DND-41 (cell line): Measurements from ENCODE around the gene MAB21L4.

ENCODE experiments used
- ATAC-seq: fragments of 200-7000 bp; cut with Tn5 transposase; 3 replicates; pipeline ENCODE4 v1.9.1; 2021; ENCODE audit warnings: low read depth; ENCODE audit not compliant: insufficient read depth
- DNase-seq: peaks from one replicate; pipeline ENCODE4 v3.0.0-alpha.2; 2020
- H2AFZ ChIP-seq: 2 replicates; pipeline ENCODE4 v1.6.0; 2012; ENCODE audit warnings: low read depth, low read length
- H3K27ac ChIP-seq: 2 replicates; pipeline ENCODE4 v1.5.1; 2012; ENCODE audit warnings: low read length, inconsistent platforms
- H3K27me3 ChIP-seq: fragments of 200-600 bp; sonication (generic); 2 replicates; pipeline ENCODE4 v1.6.0; 2012; ENCODE audit warnings: low read length, mild to moderate bottlenecking, inconsistent platforms; ENCODE audit not compliant: insufficient read depth, poor library complexity
- H3K36me3 ChIP-seq: 2 replicates; pipeline ENCODE4 v1.5.1; 2012; ENCODE audit warnings: low read length, inconsistent platforms; ENCODE audit not compliant: insufficient read depth
- H3K4me1 ChIP-seq: 2 replicates; pipeline ENCODE4 v1.5.1; 2012; ENCODE audit warnings: mild to moderate bottlenecking, low read length; ENCODE audit not compliant: insufficient read depth
- H3K4me2 ChIP-seq: 2 replicates; pipeline ENCODE4 v1.6.0; 2012; ENCODE audit warnings: mild to moderate bottlenecking, moderate library complexity, low read length, inconsistent platforms; ENCODE audit not compliant: insufficient read depth
- H3K4me3 ChIP-seq, 2 experiments: fragments of 200-600 bp in 1 of 2; shearing (Covaris generic) in 1 of 2; 2 replicates each; pipeline ENCODE4 v1.5.1; 2012 to 2016; ENCODE audit warnings: inconsistent platforms in 2 of 2, low read length in 2 of 2, mild to moderate bottlenecking in 2 of 2, low read depth in 1 of 2, moderate library complexity in 1 of 2
- H3K79me2 ChIP-seq: 2 replicates; pipeline ENCODE4 v1.6.0; 2012; ENCODE audit warnings: low read length, inconsistent platforms; ENCODE audit not compliant: insufficient read depth
- H3K9ac ChIP-seq: 2 replicates; pipeline ENCODE4 v1.6.0; 2012; ENCODE audit warnings: low read depth, mild to moderate bottlenecking, inconsistent platforms, low read length, moderate library complexity
- H3K9me3 ChIP-seq: 2 replicates; pipeline ENCODE4 v1.5.1; 2012; ENCODE audit warnings: low read length, moderate library complexity, mild to moderate bottlenecking, inconsistent platforms; ENCODE audit not compliant: insufficient read depth, severe bottlenecking
- H4K20me1 ChIP-seq: 2 replicates; pipeline ENCODE4 v1.6.0; 2012; ENCODE audit warnings: low read length; ENCODE audit not compliant: insufficient read depth
- EZH2 ChIP-seq: IDR thresholded peaks from 3 replicates; pipeline ENCODE4 v1.6.1; 2012; ENCODE audit warnings: borderline replicate concordance, low read depth, mild to moderate bottlenecking, moderate library complexity, low read length, inconsistent platforms; ENCODE audit not compliant: severe bottlenecking
- TF ChIP-seq, protein P1 (sequence below): IDR thresholded peaks from 2 replicates; pipeline ENCODE4 v1.5.1; 2012; ENCODE audit warnings: borderline replicate concordance, low read length, moderate library complexity, mild to moderate bottlenecking; ENCODE audit not compliant: poor library complexity, severe bottlenecking; ENCODE audit errors: extremely low read depth

MAB21L4 gene

DNA sequence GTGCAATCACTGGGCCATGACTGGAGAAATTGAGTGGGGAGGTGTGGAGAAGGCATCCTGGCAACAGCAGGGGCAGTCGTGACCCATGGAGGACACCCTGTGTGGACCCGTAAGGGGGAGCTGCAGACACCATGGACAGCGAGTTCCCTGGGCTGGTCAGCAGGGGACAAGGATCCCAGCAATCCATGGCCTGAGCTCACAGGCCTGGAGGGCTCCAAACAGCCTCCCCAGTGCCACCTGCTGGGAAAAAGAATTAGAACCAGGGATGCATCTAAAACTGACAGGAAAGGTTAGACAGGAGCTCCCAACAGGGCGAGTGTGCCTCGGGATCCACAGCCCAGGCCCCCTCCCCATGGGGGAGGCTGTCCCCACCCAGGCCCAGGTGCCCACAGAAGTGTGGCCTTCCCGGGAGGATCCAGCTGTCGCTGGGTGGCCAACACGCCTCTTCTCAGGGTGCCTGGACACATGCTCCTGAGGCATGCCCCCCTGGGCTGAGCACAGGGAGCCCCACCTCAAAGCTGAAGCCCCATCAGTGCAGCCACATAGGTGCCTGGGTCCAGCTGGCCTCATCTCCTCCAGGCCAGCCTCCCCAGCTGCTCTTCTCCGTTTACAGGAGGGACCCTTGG is 55.4 kb downstream of the MAB21L4 start:
- no peak overlapping the region for H3K4me3 ChIP-seq
- DNase-seq = peak; percentile 15

DNA sequence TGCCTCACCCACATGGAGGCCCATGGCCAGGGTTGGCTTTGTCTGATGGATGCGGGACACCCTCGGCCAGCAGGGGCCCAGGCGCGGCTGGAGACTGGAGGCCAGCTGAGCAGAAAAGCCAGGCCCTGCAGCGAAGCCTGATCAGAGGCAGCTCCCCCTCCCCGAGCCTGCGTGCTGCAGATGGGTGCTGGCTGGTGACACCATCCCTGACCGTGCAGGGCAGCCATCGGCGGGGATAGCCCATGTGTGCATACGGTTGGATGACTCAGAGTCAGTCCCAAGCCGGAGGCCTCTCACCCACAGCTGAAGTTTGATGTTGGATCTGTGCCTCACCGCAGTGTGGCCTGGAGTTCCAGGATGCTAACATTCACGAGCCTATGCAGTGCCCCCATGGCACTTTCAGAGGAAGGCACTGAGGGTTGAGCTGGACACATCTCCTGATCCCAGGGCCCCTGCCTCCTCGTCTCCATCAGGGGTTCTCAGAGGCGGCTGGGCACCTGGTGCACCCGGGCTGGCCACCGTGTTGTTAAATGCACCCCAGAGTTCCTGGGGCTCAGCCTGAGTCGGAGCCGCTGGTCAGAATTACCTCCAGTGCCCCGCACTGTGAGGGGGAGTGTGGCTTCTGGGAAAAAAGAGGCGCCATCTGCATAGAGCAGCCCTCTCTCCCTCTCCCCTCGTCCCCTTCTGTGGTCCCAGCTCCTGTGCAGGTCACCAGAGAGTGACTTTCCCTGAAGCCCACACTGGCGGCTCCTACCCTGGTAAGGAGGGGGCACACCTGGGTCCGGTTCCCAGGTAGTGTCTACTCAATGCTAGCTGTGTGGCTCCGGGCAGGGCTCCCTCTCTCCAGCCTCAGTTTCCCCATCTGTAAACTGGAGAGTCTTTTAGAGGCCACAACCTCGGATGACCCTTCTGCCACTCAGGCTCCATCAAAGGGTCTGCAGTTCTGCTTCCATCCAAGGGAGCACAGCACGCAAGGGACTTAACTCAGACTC is 56.5 kb downstream of the MAB21L4 start:
- H3K36me3 ChIP-seq = no peaks in the 10 kb centered on the region
- H3K27me3 ChIP-seq = peaks cover 12% of the 10 kb centered on the region
- no peaks in the 10 kb centered on the region for H3K9me3 ChIP-seq
- H3K27ac ChIP-seq = no peak overlapping the region
- no peak overlapping the region for H3K9ac ChIP-seq
- no peaks in the 10 kb centered on the region for H3K79me2 ChIP-seq
- H2AFZ ChIP-seq = no peak overlapping the region
- no peak overlapping the region for H3K4me2 ChIP-seq
- H3K4me3 ChIP-seq = no peak overlapping the region
- TF ChIP-seq, protein P1, sequence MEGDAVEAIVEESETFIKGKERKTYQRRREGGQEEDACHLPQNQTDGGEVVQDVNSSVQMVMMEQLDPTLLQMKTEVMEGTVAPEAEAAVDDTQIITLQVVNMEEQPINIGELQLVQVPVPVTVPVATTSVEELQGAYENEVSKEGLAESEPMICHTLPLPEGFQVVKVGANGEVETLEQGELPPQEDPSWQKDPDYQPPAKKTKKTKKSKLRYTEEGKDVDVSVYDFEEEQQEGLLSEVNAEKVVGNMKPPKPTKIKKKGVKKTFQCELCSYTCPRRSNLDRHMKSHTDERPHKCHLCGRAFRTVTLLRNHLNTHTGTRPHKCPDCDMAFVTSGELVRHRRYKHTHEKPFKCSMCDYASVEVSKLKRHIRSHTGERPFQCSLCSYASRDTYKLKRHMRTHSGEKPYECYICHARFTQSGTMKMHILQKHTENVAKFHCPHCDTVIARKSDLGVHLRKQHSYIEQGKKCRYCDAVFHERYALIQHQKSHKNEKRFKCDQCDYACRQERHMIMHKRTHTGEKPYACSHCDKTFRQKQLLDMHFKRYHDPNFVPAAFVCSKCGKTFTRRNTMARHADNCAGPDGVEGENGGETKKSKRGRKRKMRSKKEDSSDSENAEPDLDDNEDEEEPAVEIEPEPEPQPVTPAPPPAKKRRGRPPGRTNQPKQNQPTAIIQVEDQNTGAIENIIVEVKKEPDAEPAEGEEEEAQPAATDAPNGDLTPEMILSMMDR = no peak
- no peak for TF ChIP-seq EZH2
- ATAC-seq (no peak), DNase-seq (no peak)
- no peaks in the 10 kb centered on the region for H3K4me1 ChIP-seq
- peaks cover 7% of the 10 kb centered on the region for H4K20me1 ChIP-seq

More for the DNA sequence above, 55.4 kb downstream of the MAB21L4 start:
- Histone ChIP-seq H3K27ac (no peak overlapping the region), H3K9ac (no peak overlapping the region), H3K4me2 (no peak overlapping the region), H3K27me3 (peaks cover 12% of the 10 kb centered on the region), H3K4me1 (no peaks in the 10 kb centered on the region), H3K79me2 (no peaks in the 10 kb centered on the region), H4K20me1 (peaks cover 7% of the 10 kb centered on the region), H3K36me3 (no peaks in the 10 kb centered on the region), H3K9me3 (no peaks in the 10 kb centered on the region), H2AFZ (no peak overlapping the region)
- ATAC-seq = peak; percentile 58; the same call in 1 of the 3 replicates
- TF ChIP-seq, protein P1 = peak; percentile 53
- no peak for TF ChIP-seq EZH2

DNA sequence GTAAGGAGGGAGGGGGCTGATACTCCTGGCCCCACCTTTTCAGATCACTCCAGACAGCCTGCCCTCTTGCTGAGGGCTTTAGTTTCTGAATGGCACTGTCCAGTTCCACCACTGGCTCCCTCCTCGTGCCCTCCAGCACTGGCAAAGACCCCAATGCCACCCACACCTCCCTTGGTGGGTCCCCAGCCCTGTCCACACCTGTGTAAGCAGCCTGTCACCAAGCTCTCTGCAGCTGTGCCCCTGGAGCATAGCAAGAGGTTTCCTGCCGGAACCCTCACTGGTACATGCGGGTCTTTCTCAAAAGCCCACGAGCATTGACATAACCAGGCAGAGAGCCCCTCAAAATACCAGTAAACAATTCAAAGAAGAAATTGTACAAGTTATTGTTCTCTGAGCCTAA is 58.3 kb downstream of the MAB21L4 start:
- no peak overlapping the region for H3K4me3 ChIP-seq
- H2AFZ ChIP-seq = no peak overlapping the region
- no peaks in the 10 kb centered on the region for H3K36me3 ChIP-seq
- H3K79me2 ChIP-seq = no peaks in the 10 kb centered on the region
- H4K20me1 ChIP-seq = peaks cover 7% of the 10 kb centered on the region
- H3K9ac ChIP-seq = no peak overlapping the region
- H3K27ac ChIP-seq = no peak overlapping the region
- peaks cover 4% of the 10 kb centered on the region for H3K27me3 ChIP-seq
- no peak overlapping the region for H3K4me2 ChIP-seq
- ATAC-seq = no peak
- H3K4me1 ChIP-seq = no peaks in the 10 kb centered on the region
- H3K9me3 ChIP-seq = no peaks in the 10 kb centered on the region
- DNase-seq = no peak
- no peak for TF ChIP-seq EZH2
- TF ChIP-seq, protein P1 = no peak
